ENCODE results near the gene KBTBD2.
A peak's percentile ranks its signal among the peaks of the same experiment; 100 is the strongest.
"Not testable (repeated sequence)": the region's sequence is repeated elsewhere in the genome, so short reads cannot be mapped to it uniquely, and the experiment has no call there.

Gene KBTBD2

DNA sequence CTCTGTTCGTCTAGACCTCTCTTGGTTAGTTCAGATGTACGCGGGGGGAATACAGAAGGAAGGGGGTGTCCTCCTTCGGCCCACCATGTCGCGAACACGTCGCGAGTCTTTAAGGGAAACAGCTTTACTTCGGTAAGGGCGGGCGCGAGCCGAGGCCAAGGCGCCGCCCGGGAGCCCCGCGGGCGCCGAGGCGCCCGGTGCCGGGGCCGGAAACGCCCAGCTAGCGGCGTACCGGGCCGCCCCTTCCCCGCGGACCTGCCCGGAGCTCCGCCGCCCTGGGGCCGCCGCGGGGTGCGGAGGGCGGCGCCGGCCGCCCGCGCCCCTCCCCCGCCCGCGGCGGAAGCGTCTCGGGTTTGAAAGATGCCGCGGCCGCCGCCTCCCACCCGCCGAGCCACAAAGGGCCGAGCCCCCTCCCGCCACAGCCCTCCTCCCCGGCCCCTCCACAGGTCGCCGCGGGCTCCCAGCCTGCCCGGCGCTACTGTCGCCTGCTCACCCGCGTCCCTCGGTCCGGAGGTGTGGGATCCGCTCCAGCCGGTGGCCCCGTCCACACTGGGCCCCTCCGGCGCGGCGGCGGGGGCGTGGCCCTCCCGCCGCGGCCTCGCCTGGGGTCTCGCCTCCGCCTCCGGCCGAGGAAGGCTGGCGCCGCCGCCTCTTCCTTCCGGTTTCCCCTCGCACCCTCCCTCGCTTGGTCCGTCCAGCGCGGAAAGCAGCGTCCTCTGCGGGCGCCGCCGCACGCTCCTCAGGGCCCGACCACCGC is at the start of gene KBTBD2:
TSS of gene KBTBD2 (minus strand) at position 718 of the 757 bp plus-strand sequence. CDS start 12,156 bp downstream, outside the sequence.
- DNase-seq, result peak; percentile 77

DNA sequence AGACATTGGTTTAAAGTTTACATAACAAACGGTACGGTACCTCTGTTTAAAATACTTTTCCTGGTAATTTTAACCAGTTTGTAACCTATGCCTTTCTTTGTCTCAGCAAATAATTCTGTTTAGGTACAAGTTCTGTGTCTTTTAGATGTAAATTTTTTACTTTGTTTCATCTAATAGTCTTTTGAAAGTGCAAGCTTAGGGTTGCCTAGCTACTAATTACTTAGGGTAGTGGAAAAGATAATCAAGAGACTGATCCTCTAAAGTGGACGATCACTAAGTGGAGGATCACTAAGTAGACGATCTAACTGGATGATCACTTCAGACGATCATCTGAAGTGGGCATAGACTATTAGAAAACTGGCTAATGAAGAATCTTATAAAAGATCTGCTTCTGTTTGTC is 49.6 kb upstream of the KBTBD2 start:
- no peak for DNase-seq

GRCh38 chr7:32937344-32938174 is 46.0 kb upstream of the KBTBD2 start:
- no peak for DNase-seq

DNA sequence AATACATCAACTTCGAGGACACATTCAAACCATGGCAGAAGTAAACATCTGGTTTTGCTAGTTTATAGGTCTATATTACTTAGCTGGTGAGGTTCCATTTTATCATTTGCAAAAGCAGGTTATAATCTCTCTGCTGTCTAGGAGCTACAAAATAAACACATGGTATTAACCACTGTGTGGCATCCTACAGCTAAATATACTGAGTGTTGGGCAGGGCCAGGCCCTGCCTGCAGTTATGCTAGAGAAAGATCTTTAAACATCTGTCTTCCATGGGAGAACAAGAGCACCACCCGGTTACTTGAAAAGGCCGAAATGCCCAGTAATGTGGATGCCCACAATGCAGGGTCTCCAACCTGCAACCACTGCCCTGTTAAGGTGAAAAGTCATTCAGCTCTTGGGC is 45.1 kb upstream of the KBTBD2 start:
- DNase-seq, result no peak

GRCh38 chr7:32935558-32935957 is 44.0 kb upstream of the KBTBD2 start:
- DNase-seq, result no peak

GRCh38 chr7:32930378-32930777 is 38.8 kb upstream of the KBTBD2 start:
- DNase-seq, result no peak

GRCh38 chr7:32929430-32930143 is 38.0 kb upstream of the KBTBD2 start:
- no peak for DNase-seq

GRCh38 chr7:32928785-32929298 is 37.3 kb upstream of the KBTBD2 start:
- no peak for DNase-seq

DNA sequence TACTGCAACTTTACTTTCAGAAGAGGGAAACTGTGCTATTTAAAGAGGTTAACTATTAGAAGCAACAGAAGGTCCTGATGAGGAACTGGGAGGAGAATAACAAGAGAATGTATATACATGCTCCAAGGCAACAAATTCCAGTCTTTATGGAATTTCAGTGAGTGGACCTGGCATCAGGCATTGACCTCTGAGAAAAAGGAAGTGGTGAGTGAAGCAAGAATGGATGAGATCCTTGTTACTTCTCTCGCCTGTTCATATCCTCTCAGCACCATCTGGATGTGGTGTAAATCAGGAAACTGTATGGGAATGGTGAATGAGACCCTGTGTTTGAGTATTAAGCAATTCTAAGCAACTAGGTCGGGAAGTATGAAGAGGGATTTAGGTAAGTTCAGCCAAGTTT is 30.3 kb upstream of the KBTBD2 start:
- DNase-seq, result no peak

- not testable (repeated sequence) for DNase-seq
Observed at GRCh38 chr7:32916994-32917393, 25.4 kb upstream of the KBTBD2 start.

DNA sequence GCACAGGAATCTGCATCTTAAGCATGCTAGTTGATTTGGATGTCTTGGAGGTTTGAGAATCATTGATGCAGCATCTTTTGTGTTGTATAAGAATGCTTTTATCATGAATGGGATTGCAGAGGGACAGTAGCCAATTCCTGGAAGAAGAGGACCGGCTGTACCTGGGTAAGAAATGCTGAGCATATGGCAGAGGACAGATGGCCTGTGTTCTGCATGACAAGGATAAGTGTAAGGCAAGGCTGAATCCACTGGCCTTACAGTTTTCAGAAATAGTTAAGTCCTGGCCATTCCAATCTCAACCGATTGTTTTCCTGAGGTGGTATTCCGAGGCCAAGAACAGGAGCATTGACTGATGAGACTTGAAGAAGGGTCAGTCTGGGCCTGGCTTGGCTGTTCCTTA is 24.4 kb upstream of the KBTBD2 start:
- DNase-seq, result no peak

- DNase-seq, result no peak
Observed at GRCh38 chr7:32915041-32915536, 23.5 kb upstream of the KBTBD2 start.

DNA sequence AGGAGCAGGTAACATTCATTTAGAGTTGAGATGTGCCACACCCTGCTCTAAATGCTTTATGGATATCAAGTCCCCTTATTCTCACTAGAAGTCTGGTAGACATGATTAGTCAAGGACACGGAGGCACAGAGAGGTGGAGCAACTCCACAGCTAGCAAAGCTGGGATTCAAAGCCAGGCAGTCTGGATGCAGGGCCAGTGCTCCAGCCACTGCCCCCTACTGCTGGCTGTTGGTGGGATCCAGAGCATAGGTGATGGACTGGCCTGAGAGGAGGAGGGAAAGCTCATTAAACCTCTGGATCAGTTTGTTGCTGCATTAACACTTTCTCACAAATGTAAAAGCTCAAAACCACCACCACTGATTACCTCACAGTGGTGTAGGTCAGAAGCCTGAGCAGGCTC is 22.6 kb upstream of the KBTBD2 start:
- DNase-seq, result no peak

GRCh38 chr7:32910195-32910594 is 18.6 kb upstream of the KBTBD2 start:
- DNase-seq, result no peak

DNA sequence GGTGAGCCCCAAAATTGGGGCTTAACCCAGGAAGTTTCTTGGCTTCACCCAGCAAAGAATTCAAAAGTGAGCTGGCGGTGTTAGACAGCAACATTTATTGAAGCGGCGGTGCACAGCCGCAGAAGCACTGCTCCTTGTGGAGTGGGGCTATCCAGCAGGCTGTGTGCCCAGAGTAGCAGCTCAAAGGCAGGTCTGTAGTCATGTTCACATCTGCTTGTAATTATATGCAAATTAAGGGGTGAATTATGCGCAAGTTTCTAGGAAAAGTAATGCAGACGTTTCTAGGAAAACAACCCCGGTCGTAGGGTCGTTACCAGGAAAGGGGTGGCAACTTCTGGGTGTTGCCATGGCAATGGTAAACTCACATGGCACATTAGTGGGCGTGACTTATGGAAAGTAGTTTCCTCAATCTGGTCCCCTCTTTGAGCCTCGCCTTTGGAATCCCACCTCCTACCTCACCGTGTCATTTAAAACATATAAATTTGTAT is 13.7 kb upstream of the KBTBD2 start:
- DNase-seq, result peak; percentile 62

DNA sequence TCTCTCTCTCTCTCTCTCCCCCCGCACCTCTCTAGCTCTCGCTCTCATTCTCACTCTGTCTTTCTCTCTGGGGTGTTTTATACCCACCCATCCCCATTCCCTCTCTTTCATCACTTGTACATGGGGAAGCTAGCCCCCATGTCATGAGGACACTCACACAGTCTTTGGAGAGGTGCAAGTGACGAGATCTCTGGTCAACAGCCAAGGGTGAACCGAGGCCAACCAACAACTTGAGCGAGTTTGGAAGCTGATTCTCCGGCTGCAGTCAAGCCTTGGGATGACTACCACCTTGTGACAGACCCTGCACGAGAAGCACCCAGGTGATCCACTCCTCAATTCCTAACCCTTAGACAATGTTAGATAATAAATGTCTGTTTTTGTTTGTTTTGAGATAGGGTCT is 10.1 kb upstream of the KBTBD2 start:
- DNase-seq, result no peak

GRCh38 chr7:32900433-32900995 is 9.0 kb upstream of the KBTBD2 start:
- DNase-seq, result no peak

- DNase-seq, result not testable (repeated sequence)
Observed at GRCh38 chr7:32897376-32897775, 5.8 kb upstream of the KBTBD2 start.

GRCh38 chr7:32896564-32897347 is 5.2 kb upstream of the KBTBD2 start:
- DNase-seq, result no peak

DNA sequence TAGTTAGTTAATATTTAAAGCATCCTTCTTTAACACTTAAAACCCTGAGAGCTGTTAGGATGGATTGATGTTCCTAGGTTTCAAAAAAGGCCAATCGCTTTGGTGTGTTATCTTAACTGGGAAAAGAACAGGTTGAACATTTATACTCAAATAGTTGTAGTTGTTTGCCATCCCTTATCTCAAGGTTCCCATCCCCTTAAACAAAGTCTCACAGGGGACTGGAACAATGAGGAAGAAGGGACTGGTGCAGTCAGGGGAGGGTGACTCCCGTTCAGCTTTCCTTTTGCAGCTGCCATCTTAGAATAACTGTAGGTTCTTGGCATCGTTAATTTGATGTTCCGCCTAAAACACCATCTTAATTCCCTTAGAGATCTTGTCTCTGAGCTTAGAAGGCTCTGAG is 2.6 kb upstream of the KBTBD2 start:
- DNase-seq, result no peak

- no peak for DNase-seq
Observed at GRCh38 chr7:32893722-32894121, 2.2 kb upstream of the KBTBD2 start.

DNA sequence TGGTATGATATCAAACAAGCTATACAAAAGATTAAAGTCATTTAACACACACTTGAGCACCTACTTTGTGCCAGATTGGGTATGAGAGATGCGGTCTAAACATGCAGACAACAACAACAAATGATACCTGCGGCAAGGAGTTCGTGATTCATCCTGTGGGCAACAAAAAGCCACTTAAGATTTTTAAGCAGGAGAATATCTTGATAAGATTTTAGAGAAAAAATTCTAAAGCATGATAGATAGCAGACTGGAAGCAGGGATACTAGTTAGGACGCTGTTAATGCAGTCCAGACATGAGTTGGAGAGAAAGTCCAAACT is 1.6 kb upstream of the KBTBD2 start:
- no peak for DNase-seq
